ENCODE data around the gene SETD6.

SETD6 gene

DNA sequence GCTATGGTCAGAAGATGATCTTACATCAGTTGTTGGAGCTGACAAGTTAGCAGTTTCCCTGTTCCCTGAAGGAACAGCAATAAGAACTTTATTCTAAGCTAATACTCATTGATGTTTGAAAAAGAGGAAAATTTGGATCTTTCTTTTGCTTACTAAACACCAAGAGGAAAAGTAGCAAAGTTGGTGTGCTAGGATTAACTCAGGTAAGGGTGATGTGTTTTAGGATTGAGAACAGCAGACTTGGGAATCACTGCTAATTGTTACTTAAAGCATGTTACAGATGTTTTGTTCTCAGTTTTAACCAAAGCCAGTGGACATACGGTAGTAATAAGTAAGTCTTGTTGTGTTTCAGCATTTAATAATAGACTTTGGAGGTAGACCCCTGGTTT lies 3.7 kb downstream of the SETD6 start (continued):
- TF ChIP-seq, protein P1, sequence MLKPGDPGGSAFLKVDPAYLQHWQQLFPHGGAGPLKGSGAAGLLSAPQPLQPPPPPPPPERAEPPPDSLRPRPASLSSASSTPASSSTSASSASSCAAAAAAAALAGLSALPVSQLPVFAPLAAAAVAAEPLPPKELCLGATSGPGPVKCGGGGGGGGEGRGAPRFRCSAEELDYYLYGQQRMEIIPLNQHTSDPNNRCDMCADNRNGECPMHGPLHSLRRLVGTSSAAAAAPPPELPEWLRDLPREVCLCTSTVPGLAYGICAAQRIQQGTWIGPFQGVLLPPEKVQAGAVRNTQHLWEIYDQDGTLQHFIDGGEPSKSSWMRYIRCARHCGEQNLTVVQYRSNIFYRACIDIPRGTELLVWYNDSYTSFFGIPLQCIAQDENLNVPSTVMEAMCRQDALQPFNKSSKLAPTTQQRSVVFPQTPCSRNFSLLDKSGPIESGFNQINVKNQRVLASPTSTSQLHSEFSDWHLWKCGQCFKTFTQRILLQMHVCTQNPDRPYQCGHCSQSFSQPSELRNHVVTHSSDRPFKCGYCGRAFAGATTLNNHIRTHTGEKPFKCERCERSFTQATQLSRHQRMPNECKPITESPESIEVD (tag by site-specific recombination; IDR thresholded peaks at IDR 0.05), result no peak
- TF ChIP-seq IKZF3 (tag by site-specific recombination; IDR thresholded peaks at IDR 0.05), result no peak
- TF ChIP-seq ZNF37A (tag by site-specific recombination; IDR thresholded peaks at IDR 0.05), result no peak
- TF ChIP-seq, protein P2, sequence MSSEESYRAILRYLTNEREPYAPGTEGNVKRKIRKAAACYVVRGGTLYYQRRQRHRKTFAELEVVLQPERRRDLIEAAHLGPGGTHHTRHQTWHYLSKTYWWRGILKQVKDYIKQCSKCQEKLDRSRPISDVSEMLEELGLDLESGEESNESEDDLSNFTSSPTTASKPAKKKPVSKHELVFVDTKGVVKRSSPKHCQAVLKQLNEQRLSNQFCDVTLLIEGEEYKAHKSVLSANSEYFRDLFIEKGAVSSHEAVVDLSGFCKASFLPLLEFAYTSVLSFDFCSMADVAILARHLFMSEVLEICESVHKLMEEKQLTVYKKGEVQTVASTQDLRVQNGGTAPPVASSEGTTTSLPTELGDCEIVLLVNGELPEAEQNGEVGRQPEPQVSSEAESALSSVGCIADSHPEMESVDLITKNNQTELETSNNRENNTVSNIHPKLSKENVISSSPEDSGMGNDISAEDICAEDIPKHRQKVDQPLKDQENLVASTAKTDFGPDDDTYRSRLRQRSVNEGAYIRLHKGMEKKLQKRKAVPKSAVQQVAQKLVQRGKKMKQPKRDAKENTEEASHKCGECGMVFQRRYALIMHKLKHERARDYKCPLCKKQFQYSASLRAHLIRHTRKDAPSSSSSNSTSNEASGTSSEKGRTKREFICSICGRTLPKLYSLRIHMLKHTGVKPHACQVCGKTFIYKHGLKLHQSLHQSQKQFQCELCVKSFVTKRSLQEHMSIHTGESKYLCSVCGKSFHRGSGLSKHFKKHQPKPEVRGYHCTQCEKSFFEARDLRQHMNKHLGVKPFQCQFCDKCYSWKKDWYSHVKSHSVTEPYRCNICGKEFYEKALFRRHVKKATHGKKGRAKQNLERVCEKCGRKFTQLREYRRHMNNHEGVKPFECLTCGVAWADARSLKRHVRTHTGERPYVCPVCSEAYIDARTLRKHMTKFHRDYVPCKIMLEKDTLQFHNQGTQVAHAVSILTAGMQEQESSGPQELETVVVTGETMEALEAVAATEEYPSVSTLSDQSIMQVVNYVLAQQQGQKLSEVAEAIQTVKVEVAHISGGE (tag by site-specific recombination; conservative IDR thresholded peaks at IDR 0.05; ENCODE audit: low read depth), result no peak
- TF ChIP-seq, protein P3, sequence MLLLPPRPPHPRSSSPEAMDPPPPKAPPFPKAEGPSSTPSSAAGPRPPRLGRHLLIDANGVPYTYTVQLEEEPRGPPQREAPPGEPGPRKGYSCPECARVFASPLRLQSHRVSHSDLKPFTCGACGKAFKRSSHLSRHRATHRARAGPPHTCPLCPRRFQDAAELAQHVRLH (tag by site-specific recombination; IDR thresholded peaks at IDR 0.05), result no peak
- no peak for TF ChIP-seq BCL11A (tag by site-specific recombination; IDR thresholded peaks at IDR 0.05; ENCODE audit: low read depth)
- TF ChIP-seq ZNF366 (tag by site-specific recombination; conservative IDR thresholded peaks at IDR 0.05), result no peak

- no peak overlapping the region for H3K4me3 ChIP-seq (ENCODE audit: low read depth, low read length)
- H3K27ac ChIP-seq (ENCODE audit: extremely low read depth, low read depth, low read length), result no peak overlapping the region
- H3K4me1 ChIP-seq (ENCODE audit: control insufficient read depth, insufficient read depth, low read length), result peaks cover 4% of the 10 kb centered on the region; the same call in 1 of the 2 replicates
- POLR2A ChIA-PET, result interaction anchor here (1.3 kb wide), 1 partner anchor 20 kb away, joined by 5 read pairs; the partner anchor contains the start of gene NDRG4
- H3K36me3 ChIP-seq (ENCODE audit: control insufficient read depth in 2 of 2, insufficient read depth in 1 of 2, low read length in 2 of 2), result peaks cover 41 to 86% of the 10 kb centered on the region in 2 experiments
- TF ChIP-seq, protein P4, sequence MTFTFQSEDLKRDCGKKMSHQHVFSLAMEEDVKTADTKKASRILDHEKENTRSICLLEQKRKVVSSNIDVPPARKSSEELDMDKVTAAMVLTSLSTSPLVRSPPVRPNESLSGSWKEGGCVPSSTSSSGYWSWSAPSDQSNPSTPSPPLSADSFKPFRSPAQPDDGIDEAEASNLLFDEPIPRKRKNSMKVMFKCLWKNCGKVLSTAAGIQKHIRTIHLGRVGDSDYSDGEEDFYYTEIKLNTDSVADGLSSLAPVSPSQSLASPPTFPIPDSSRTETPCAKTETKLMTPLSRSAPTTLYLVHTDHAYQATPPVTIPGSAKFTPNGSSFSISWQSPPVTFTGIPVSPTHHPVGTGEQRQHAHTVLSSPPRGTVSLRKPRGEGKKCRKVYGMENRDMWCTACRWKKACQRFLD (tag by site-specific recombination; IDR thresholded peaks at IDR 0.05), result no peak
- TF ChIP-seq, protein P5, sequence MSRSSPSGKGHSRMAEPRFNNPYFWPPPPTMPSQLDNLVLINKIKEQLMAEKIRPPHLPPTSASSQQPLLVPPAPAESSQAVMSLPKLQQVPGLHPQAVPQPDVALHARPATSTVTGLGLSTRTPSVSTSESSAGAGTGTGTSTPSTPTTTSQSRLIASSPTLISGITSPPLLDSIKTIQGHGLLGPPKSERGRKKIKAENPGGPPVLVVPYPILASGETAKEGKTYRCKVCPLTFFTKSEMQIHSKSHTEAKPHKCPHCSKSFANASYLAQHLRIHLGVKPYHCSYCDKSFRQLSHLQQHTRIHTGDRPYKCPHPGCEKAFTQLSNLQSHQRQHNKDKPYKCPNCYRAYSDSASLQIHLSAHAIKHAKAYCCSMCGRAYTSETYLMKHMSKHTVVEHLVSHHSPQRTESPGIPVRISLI (tag by site-specific recombination; IDR thresholded peaks at IDR 0.05), result no peak
- TF ChIP-seq, protein P6, sequence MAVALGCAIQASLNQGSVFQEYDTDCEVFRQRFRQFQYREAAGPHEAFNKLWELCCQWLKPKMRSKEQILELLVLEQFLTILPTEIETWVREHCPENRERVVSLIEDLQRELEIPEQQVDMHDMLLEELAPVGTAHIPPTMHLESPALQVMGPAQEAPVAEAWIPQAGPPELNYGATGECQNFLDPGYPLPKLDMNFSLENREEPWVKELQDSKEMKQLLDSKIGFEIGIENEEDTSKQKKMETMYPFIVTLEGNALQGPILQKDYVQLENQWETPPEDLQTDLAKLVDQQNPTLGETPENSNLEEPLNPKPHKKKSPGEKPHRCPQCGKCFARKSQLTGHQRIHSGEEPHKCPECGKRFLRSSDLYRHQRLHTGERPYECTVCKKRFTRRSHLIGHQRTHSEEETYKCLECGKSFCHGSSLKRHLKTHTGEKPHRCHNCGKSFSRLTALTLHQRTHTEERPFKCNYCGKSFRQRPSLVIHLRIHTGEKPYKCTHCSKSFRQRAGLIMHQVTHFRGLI (tag by site-specific recombination; IDR thresholded peaks at IDR 0.05), result no peak
- TF ChIP-seq ZNF560 (tag by site-specific recombination; IDR thresholded peaks at IDR 0.05; ENCODE audit: borderline replicate concordance) (no peak), ZNF174 (tag by site-specific recombination; IDR thresholded peaks at IDR 0.05) (no peak), ZNF155 (tag by site-specific recombination; IDR thresholded peaks at IDR 0.05) (no peak), EGR2 (tag by site-specific recombination; IDR thresholded peaks at IDR 0.05; ENCODE audit: low read depth) (no peak), ZNF266 (tag by site-specific recombination; IDR thresholded peaks at IDR 0.05; ENCODE audit: low read depth) (no peak), ZNF248 (tag by site-specific recombination; IDR thresholded peaks at IDR 0.05) (no peak), ZNF37A (tag by site-specific recombination; IDR thresholded peaks at IDR 0.05) (no peak), ZNF548 (tag by site-specific recombination; IDR thresholded peaks at IDR 0.05) (no peak)
- no peaks in the 10 kb centered on the region for H3K9me3 ChIP-seq (ENCODE audit: control insufficient read depth, insufficient read depth, low read depth, low read length)
- CTCF ChIA-PET, result interaction anchor here (0.6 to 1.9 kb wide), 3 partner anchors 13 to 620 kb away, joined by 3 to 12 read pairs (median 5); no protein-coding TSS in a partner anchor
These were observed 4.4 kb downstream of the SETD6 start for GRCh38 chr16:58519707-58520106.
